Hepatocyte (in vitro differentiated cells): Measurements from ENCODE around the gene OGFOD1.

ENCODE experiments used
- CTCF ChIP-seq: fragments of 200-600 bp; sonication (generic); IDR thresholded peaks from 2 replicates; pipeline ENCODE4 v1.5.1; 2016; ENCODE audit warnings: antibody characterized with exemption, mild to moderate bottlenecking; ENCODE audit not compliant: poor library complexity
- EZH2 ChIP-seq: fragments of 200-600 bp; sonication (generic); IDR thresholded peaks from 2 replicates; pipeline ENCODE4 v1.6.1; 2016; ENCODE audit warnings: antibody characterized with exemption, mild to moderate bottlenecking, borderline replicate concordance
- EZH2phosphoT487 ChIP-seq: fragments of 200-600 bp; sonication (generic); IDR thresholded peaks from one replicate; pipeline ENCODE4 v1.6.1; 2018; ENCODE audit warnings: antibody characterized with exemption, mild to moderate bottlenecking, low read depth, moderate library complexity; ENCODE audit not compliant: unreplicated experiment, severe bottlenecking

GRCh38 chr16:56481468-56482122, 30.2 kb downstream of the OGFOD1 start:
- TF ChIP-seq CTCF (no peak), EZH2 (no peak), EZH2phosphoT487 (no peak)
